Stimulated activated CD8-positive, alpha-beta memory T cell treated with anti-CD3 and anti-CD28 coated beads, Interleukin-15, amount 100 ng/mL, for 4 hours (primary cell): ENCODE measurements around the gene PHF2.

Experiments used
- DNase-seq, 2 donors: peaks; one replicate each; pipeline ENCODE4 v3.0.0-alpha.2; 2020; ENCODE audit warnings: low read depth in 2 of 2

PHF2 gene

GRCh38 chr9:93630806-93631411, 54.5 kb downstream of the PHF2 start:
- no peak for DNase-seq

DNA sequence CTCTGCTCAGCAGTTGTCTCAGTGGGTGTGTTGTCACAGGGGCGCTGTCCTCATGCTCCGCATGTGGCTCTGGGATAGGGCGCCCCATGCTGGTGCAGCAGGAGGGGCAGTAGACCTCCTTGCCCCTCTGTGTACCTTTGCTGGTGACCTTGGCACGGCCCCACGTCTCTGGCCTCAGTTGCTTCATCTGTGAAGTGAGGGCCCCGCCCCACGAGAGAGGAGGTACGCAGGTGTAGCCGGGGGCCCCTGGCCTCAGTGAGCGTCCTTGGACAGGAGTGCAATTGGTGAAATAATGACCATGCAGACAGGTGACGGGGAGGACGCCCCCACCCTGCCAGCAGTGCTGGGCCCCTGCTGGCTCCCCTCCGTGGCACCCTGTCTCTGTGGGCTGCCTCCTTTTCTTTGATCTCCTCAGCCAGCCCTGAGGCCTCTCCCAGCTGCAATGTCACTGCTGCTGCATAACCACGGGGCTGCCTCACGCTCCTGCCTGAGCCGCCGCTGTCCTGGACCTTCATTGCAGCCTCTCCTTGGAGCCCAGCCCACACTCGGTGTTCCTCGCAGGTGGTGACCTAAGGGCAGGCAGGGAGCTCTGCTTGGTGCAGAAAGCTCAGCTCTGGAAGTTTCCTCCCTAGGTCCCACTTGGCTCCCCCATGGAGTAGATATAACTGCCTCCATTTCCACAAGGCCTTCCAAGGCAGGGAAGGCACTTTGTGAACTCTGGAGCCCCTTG, 57.3 kb downstream of the PHF2 start:
- no peak for DNase-seq

DNA sequence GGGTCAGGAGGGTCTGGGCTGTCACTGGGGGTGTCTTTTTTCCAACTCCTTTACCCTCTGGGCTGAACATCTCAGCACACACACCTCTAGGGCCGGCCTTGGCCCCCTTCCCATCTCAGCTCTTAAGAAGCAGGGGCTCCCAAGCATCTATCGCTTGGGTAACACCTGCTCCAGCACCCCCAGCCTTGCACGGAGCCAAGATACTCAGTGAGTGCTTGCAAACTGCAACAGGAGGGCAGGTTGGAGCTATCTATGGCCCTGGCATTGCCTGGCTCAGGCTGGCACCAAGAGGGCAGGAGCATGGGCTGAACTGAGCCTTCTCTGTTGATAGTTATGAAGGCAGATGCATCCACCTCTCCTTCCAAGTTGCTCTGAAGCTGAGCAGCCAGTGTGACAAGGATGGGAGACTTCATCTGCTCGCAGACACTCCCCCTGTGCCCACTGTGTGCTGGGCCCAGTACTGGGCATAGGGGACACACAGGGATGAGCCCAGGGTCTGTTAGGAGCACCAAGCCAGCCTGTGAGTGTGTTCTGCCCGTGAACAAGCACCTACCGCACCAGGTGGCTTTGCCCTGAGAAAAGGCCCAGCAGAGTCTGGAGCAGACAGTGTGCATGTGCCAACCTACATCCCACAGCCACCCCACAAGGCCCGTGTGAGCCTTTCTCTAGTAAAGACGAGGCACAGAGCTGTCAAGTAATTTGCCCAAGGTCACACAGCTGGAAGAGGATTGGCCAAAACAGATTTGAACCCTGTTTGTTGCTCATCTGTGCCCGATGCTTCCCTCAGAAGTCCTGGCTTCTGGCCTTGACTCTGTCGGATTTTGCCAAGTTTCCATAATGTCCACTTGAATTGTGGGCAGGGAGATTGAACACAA, 58.2 kb downstream of the PHF2 start:
- DNase-seq, result no peak

DNA sequence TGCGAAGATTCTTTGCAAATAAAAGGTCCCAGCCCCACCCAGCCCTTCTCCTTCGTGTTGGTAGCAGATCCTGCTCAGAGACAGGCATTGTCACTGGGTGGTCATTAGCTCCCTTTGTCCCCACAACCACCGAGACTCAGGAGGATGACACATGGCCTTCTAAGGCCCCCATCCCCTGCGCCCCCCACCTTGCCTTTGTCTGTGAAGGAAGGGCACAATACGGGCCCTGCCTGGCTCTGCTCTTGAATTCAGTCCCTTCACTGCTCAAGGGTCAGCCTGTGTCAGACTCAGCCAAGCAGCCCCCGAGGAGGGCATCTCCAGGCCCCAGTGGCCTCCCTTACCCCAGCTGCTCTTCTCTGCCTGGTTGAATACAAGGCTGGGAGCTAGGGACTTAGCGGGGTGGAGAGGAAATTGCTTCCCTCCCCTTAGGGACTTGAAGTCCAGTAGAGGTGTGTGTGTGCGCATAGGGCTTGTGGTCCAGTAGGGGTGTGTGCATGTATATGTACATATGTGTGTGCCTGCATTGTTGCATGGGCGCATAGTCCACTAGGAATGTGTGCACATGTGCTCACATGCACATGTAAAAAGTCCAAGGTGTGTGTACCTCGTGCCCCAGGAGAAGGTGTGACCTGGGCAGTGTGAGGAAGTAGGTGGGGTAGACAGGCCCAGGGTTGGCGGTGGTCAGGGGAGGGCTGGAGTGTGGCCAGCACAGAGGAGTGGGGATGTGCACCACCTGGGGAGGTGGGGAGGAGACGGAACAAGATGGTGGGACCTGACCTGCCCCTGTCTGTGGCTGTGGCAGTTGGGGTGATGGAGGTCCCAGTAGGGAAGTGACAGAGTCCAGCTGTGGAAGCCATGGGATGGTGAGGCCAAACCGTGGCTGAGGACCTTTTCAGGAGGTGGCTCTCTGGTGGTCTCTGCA, 59.1 kb downstream of the PHF2 start:
- no peak for DNase-seq

DNA sequence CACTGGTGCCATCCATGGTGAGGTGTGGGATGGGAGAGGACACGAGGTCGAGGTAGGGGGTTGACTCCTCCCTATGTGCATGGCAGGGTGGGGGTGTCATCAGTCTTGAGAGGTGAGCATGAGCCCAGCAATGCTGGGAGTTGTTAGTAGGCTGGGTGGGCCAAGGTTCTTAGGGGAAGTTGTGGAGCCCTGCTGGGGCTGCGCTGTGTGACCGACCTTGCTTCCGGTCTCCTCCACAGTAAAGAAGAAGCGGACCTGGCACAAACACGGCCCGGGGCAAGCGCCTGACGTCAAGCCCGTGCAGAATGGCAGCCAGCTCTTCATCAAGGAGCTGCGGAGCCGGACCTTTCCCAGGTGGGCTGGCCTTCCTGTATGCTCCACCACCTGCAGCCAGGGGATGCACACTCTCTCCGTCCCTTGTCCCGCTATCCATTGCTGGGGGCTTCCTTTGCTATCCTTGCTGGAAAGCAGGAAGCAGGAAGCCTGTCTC, 59.8 kb downstream of the PHF2 start:
- no peak for DNase-seq

DNA sequence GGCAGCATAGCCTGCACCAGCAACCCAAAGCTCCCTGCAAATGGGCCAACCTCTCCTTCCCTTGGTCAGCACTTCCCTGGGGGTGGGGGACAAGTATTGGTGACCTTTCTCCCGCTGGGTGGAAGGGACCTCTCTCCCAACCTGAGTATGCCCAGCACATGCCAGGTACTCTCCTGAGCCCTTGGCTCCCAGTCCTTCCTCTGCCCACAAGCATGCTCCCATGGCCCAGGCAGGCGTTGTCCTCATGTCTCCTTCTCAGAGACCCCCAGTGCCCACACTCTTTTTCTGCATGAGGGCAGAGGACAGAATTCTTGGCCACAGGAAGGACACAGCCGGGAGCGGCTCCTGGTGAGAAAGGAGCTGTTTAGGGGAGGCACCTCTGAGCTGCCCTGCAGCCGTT, 60.3 kb downstream of the PHF2 start:
- DNase-seq, result no peak

- no peak for DNase-seq
These were observed 61.5 kb downstream of the PHF2 start for GRCh38 chr9:93637886-93638285.

GRCh38 chr9:93640027-93640426, 63.6 kb downstream of the PHF2 start:
- no peak for DNase-seq

- no peak for DNase-seq
These were observed 66.6 kb downstream of the PHF2 start for GRCh38 chr9:93642961-93643360.

DNA sequence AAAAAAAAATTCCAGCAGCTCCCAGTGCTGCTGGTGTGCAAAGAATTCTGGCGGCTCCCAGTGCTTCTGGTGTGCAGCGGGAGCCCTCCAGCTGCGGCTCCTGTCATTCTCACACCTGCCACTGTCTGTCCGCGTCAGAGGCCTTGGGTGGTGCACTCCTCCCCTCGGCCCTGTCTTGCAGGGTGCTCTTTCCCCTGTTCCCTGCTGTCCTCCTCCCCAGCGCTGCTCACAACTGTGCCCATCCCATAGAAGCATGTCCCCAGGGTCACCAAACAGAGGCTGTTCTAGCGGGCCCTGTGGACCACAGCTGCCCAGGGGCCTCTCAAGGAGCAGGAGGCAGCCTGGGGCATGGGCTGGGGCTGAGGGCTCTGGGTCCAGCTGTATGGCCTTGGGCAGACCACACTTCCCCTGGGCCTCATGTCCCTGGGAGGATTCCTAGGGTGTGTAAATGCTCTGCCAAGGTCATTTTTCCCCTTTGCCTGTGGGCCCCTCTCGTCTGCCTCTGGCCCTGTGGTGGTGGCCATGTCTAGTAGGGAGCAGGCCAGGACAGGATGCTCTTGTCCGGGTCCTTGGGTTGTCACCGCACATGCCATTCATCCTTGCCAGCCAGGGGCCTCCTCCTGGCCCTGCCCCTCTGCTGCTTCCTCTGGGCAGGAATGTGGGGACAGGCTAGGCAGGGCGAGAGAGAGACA, 68.2 kb downstream of the PHF2 start:
- DNase-seq, result no peak

DNA sequence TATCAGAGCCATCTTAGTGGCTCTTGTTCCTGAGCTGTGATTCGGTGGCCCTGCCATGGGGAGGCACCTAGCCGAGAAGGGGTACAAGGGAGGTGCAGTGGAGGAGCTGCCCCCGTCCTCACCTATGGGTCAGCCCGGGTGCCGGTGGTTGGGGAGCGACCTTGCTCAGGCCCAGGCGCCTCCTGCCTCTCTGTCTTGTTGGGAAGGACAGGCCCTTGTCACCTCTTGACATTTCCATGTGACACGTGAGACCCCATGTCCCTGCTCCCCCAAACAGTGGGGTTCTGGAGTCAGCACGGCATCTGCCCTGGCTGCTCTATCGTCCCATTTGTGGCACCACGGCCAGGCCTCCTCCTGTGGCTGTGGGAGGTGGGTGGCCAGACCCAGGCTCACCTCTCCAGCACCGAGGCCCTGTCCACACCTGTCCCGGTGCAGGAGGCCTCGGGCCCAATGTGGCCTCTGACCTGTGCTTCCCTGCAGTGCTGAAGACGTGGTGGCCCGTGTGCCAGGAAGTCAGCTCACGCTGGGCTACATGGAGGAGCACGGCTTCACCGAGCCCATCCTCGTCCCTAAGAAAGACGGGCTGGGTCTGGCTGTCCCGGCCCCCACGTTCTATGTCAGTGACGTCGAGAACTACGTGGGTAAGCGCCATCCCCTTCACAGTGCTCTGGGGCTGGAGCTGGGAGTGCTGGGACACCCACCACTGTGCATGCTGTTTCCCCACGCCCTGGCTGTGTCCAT, 68.9 kb downstream of the PHF2 start:
- DNase-seq, result no peak

DNA sequence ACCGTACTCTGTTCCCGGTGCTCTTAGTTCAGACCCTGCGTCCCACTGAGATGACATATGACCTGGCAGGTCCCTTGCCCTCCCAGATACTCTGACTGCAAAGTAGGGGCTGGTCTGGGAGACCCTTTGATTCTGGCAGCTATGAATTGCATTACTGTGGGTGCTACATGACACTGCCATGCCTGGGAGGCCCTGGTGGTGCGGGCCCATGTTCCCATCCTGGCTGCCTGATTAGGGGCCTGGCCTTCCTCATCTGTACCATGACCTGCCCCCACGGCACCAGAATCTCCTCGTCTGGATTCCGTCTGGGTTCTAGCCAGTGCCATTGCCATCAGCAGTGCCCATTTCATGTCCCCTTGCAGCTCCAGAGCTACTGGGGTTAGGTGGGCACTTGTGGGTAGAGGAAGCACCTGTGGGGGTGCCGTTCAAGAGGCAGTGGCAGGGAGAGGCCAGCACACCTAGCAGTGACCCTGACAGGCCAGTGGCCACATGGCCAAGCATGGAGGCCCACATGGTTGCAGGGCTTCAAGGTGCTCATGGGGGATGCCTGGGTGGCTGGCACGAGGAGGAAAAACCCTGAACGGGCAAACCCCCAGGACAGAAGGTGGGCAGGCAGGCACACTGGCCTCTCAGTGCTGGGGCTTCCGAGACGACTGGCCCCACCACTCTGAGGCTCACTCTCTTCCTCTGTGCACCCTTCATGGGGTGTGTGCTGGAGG, 69.7 kb downstream of the PHF2 start:
- DNase-seq, result no peak

- no peak for DNase-seq
These were observed 70.3 kb downstream of the PHF2 start for GRCh38 chr9:93646640-93647178.

DNA sequence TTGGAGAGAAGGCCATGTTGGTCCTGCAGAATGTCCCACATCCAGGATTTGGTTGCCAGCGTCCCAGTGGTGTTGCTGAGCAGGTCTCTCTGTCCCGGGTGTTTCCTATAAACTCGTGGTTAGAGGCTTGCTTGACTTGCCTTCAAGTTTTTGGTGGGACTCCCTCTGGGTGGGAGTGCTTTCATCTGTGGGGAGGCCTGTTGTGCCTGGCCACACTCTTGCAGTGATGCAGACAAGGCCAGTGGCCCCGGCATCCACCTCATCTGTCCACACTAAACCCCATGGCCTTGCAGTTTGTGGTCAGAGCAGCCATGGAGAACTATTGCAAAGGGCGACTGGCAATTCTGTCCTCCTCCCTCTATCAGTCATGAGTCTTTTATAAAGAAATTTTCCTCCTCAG, 71.8 kb downstream of the PHF2 start:
- DNase-seq, result no peak

DNA sequence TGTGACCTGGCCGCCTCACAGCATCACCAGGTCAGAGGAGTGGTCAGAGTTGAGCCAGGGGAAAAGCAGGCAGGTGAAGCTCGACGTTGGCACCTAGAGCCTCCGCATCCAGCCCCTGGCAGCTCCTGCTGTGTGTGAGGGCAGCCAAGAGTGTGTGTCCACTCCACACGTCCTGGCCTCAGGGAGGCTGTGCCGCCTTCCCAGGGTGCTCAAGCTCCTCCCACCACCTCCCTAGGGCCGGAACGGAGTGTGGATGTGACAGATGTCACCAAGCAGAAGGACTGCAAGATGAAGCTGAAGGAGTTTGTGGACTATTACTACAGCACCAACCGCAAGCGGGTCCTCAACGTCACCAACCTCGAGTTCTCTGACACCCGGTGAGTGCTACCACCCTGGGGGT, 72.5 kb downstream of the PHF2 start:
- no peak for DNase-seq

- no peak for DNase-seq
These were observed 73.4 kb downstream of the PHF2 start for GRCh38 chr9:93649610-93650261.

DNA sequence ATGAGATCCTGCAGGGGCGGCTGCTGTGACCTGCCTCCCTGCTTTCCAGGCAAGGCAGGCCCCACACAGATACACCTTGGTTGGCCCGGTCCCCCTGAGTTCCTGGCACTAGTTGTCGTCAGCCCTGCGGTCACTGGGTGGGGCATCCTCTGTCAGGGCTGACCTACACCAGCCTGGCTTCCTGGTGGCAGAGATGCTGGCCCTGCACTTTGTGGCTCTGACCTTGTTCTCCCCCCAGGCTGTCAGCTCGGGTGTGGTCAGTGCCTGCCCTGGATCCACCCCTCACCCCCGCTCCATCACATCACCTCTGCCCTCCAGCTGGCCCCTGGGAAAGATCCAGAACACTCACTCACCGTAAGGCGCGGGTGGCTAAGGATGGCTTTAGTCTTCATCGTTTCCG, 74.1 kb downstream of the PHF2 start:
- no peak for DNase-seq

GRCh38 chr9:93651521-93651950, 75.2 kb downstream of the PHF2 start:
- no peak for DNase-seq
